Dendritic cell treated with granulocyte-macrophage colony-stimulating factor and Interleukin-4, amounts not matched to agents 40 ng/mL and 50 ng/mL, for 4 days (primary cell): ENCODE results near the gene GUCA1C.

Experiments
- H3K27ac Mint-ChIP-seq: one replicate; pipeline ENCODE4 v1.8.0; 2022; ENCODE audit warnings: mild to moderate bottlenecking, mixed read lengths
- H3K27me3 Mint-ChIP-seq: one replicate; pipeline ENCODE4 v1.8.0; 2022; ENCODE audit warnings: mild to moderate bottlenecking, mixed read lengths
- H3K36me3 Mint-ChIP-seq: one replicate; pipeline ENCODE4 v1.8.0; 2022; ENCODE audit warnings: low read depth, mixed read lengths
- H3K4me1 Mint-ChIP-seq: one replicate; pipeline ENCODE4 v1.8.0; 2022; ENCODE audit warnings: low read depth, mixed read lengths
- H3K4me3 Mint-ChIP-seq: one replicate; pipeline ENCODE4 v1.8.0; 2022; ENCODE audit warnings: mild to moderate bottlenecking, moderate library complexity, mixed read lengths
- H3K9me3 Mint-ChIP-seq: one replicate; pipeline ENCODE4 v1.8.0; 2022; ENCODE audit warnings: mixed read lengths
- intact Hi-C: fragments of 100-400 bp; cut with micrococcal nuclease; formaldehyde crosslinking; loops from one replicate; pipeline ENCODE4 v1.15.0; 2022

Gene GUCA1C

GRCh38 chr3:108940568-108941263 lies 13.0 kb downstream of the GUCA1C start:
- H3K27ac Mint-ChIP-seq: no peak overlapping the region
- H3K4me3 Mint-ChIP-seq: no peak overlapping the region
- no peaks in the 10 kb centered on the region for H3K36me3 Mint-ChIP-seq
- intact Hi-C loops: no loop called here
- no peaks in the 10 kb centered on the region for H3K27me3 Mint-ChIP-seq
- no peaks in the 10 kb centered on the region for H3K4me1 Mint-ChIP-seq
- H3K9me3 Mint-ChIP-seq: no peaks in the 10 kb centered on the region

GRCh38 chr3:108940166-108940565 lies 13.5 kb downstream of the GUCA1C start:
- no peaks in the 10 kb centered on the region for H3K36me3 Mint-ChIP-seq
- H3K4me3 Mint-ChIP-seq: no peak overlapping the region
- no peaks in the 10 kb centered on the region for H3K27me3 Mint-ChIP-seq
- H3K4me1 Mint-ChIP-seq: no peaks in the 10 kb centered on the region
- no peak overlapping the region for H3K27ac Mint-ChIP-seq
- intact Hi-C loops: no loop called here
- H3K9me3 Mint-ChIP-seq: no peaks in the 10 kb centered on the region

GRCh38 chr3:108936924-108937689 lies 16.6 kb downstream of the GUCA1C start:
- no peak overlapping the region for H3K4me3 Mint-ChIP-seq
- intact Hi-C loops: no loop called here
- H3K36me3 Mint-ChIP-seq: no peaks in the 10 kb centered on the region
- no peaks in the 10 kb centered on the region for H3K27me3 Mint-ChIP-seq
- H3K9me3 Mint-ChIP-seq: no peaks in the 10 kb centered on the region
- H3K4me1 Mint-ChIP-seq: no peaks in the 10 kb centered on the region
- no peak overlapping the region for H3K27ac Mint-ChIP-seq

GRCh38 chr3:108931035-108931434 lies 22.6 kb downstream of the GUCA1C start:
- H3K4me3 Mint-ChIP-seq: no peak overlapping the region
- H3K27ac Mint-ChIP-seq: no peak overlapping the region
- H3K4me1 Mint-ChIP-seq: no peaks in the 10 kb centered on the region
- H3K27me3 Mint-ChIP-seq: no peaks in the 10 kb centered on the region
- H3K9me3 Mint-ChIP-seq: no peaks in the 10 kb centered on the region
- intact Hi-C loops: no loop called here
- H3K36me3 Mint-ChIP-seq: no peaks in the 10 kb centered on the region

GRCh38 chr3:108918866-108919265 lies 34.8 kb downstream of the GUCA1C start:
- Mint-ChIP-seq H3K9me3 (no peaks in the 10 kb centered on the region), H3K27me3 (no peaks in the 10 kb centered on the region), H3K27ac (no peak overlapping the region), H3K4me1 (no peaks in the 10 kb centered on the region), H3K36me3 (no peaks in the 10 kb centered on the region), H3K4me3 (no peak overlapping the region)
- intact Hi-C loops: loop anchor here (5.0 kb wide), 1 partner anchor 163 kb away; no protein-coding TSS in a partner anchor

- Mint-ChIP-seq H3K27me3 (no peaks in the 10 kb centered on the region), H3K4me1 (no peaks in the 10 kb centered on the region), H3K36me3 (no peaks in the 10 kb centered on the region), H3K9me3 (no peaks in the 10 kb centered on the region), H3K27ac (no peak overlapping the region), H3K4me3 (no peak overlapping the region)
- intact Hi-C loops: loop anchor here (1.0 to 5.0 kb wide), 4 partner anchors 167 to 424 kb away; no protein-coding TSS in a partner anchor
These were observed 38.7 kb downstream of the GUCA1C start for GRCh38 chr3:108914774-108915641.

- Mint-ChIP-seq H3K36me3 (no peaks in the 10 kb centered on the region), H3K27ac (no peak overlapping the region), H3K4me1 (no peaks in the 10 kb centered on the region), H3K4me3 (no peak overlapping the region), H3K9me3 (no peaks in the 10 kb centered on the region), H3K27me3 (no peaks in the 10 kb centered on the region)
- intact Hi-C loops: no loop called here
These were observed 43.9 kb downstream of the GUCA1C start for GRCh38 chr3:108909799-108910198.

GRCh38 chr3:108907194-108907593 lies 46.5 kb downstream of the GUCA1C start:
- Mint-ChIP-seq H3K9me3 (no peaks in the 10 kb centered on the region), H3K36me3 (no peaks in the 10 kb centered on the region), H3K4me3 (no peak overlapping the region), H3K4me1 (no peaks in the 10 kb centered on the region), H3K27me3 (no peaks in the 10 kb centered on the region), H3K27ac (no peak overlapping the region)
- intact Hi-C loops: no loop called here

GRCh38 chr3:108899530-108899929 lies 54.1 kb downstream of the GUCA1C start:
- Mint-ChIP-seq H3K27ac (no peak overlapping the region), H3K27me3 (no peaks in the 10 kb centered on the region), H3K4me3 (no peak overlapping the region), H3K9me3 (no peaks in the 10 kb centered on the region), H3K36me3 (no peaks in the 10 kb centered on the region), H3K4me1 (no peaks in the 10 kb centered on the region)
- intact Hi-C loops: no loop called here

- Mint-ChIP-seq H3K4me3 (no peak overlapping the region), H3K4me1 (no peaks in the 10 kb centered on the region), H3K27me3 (no peaks in the 10 kb centered on the region), H3K9me3 (no peaks in the 10 kb centered on the region), H3K36me3 (no peaks in the 10 kb centered on the region), H3K27ac (no peak overlapping the region)
- intact Hi-C loops: no loop called here
These were observed 55.8 kb downstream of the GUCA1C start for GRCh38 chr3:108897883-108898282.

- no peak overlapping the region for H3K27ac Mint-ChIP-seq
- no peaks in the 10 kb centered on the region for H3K36me3 Mint-ChIP-seq
- H3K9me3 Mint-ChIP-seq: no peaks in the 10 kb centered on the region
- no peaks in the 10 kb centered on the region for H3K4me1 Mint-ChIP-seq
- H3K4me3 Mint-ChIP-seq: no peak overlapping the region
- intact Hi-C loops: no loop called here
- no peaks in the 10 kb centered on the region for H3K27me3 Mint-ChIP-seq
These were observed 58.7 kb downstream of the GUCA1C start for GRCh38 chr3:108894981-108895380.

- H3K36me3 Mint-ChIP-seq: no peaks in the 10 kb centered on the region
- H3K9me3 Mint-ChIP-seq: no peaks in the 10 kb centered on the region
- no peak overlapping the region for H3K27ac Mint-ChIP-seq
- no peaks in the 10 kb centered on the region for H3K4me1 Mint-ChIP-seq
- intact Hi-C loops: no loop called here
- H3K27me3 Mint-ChIP-seq: no peaks in the 10 kb centered on the region
- H3K4me3 Mint-ChIP-seq: no peak overlapping the region
These were observed 61.8 kb downstream of the GUCA1C start for GRCh38 chr3:108891833-108892232.

- Mint-ChIP-seq H3K4me3 (no peak overlapping the region), H3K4me1 (no peaks in the 10 kb centered on the region), H3K36me3 (no peaks in the 10 kb centered on the region), H3K27ac (no peak overlapping the region), H3K9me3 (no peaks in the 10 kb centered on the region), H3K27me3 (no peaks in the 10 kb centered on the region)
- intact Hi-C loops: no loop called here
These were observed 65.9 kb downstream of the GUCA1C start for GRCh38 chr3:108887777-108888176.

- no peak overlapping the region for H3K4me3 Mint-ChIP-seq
- intact Hi-C loops: no loop called here
- no peaks in the 10 kb centered on the region for H3K9me3 Mint-ChIP-seq
- H3K36me3 Mint-ChIP-seq: no peaks in the 10 kb centered on the region
- no peaks in the 10 kb centered on the region for H3K4me1 Mint-ChIP-seq
- no peak overlapping the region for H3K27ac Mint-ChIP-seq
- H3K27me3 Mint-ChIP-seq: no peaks in the 10 kb centered on the region
These were observed 66.6 kb downstream of the GUCA1C start for GRCh38 chr3:108887121-108887520.
